HG03280 (cell line): ENCODE measurements around the gene SKI.

Experiments
- ATAC-seq: cut with Tn5 transposase; IDR thresholded peaks from one replicate; pipeline ENCODE4 v1.9.1; 2021; ENCODE audit warnings: mild to moderate bottlenecking, moderate library complexity; ENCODE audit not compliant: unreplicated experiment

SKI gene

GRCh38 chr1:2303781-2304180, 75.7 kb downstream of the SKI start:
- ATAC-seq, result no peak

- no peak for ATAC-seq
These were observed 76.2 kb downstream of the SKI start for GRCh38 chr1:2304282-2304681.

- ATAC-seq, result no peak
These were observed 77.0 kb downstream of the SKI start for GRCh38 chr1:2304921-2305681.

GRCh38 chr1:2306151-2306978, 78.2 kb downstream of the SKI start:
- no peak for ATAC-seq

- no peak for ATAC-seq
These were observed 79.0 kb downstream of the SKI start for GRCh38 chr1:2307064-2307605.

GRCh38 chr1:2307972-2308371, 79.9 kb downstream of the SKI start:
- no peak for ATAC-seq

- ATAC-seq, result no peak
These were observed 80.7 kb downstream of the SKI start for GRCh38 chr1:2308844-2309243.

GRCh38 chr1:2310332-2311183, 82.4 kb downstream of the SKI start:
- no peak for ATAC-seq

GRCh38 chr1:2311184-2312032, 83.3 kb downstream of the SKI start:
- no peak for ATAC-seq

GRCh38 chr1:2312160-2312514, 84.0 kb downstream of the SKI start:
- no peak for ATAC-seq

GRCh38 chr1:2312515-2313301, 84.6 kb downstream of the SKI start:
- ATAC-seq, result no peak

GRCh38 chr1:2313651-2314261, 85.6 kb downstream of the SKI start:
- no peak for ATAC-seq

- ATAC-seq, result no peak
These were observed 86.2 kb downstream of the SKI start for GRCh38 chr1:2314273-2314802.

GRCh38 chr1:2314803-2315673, 86.9 kb downstream of the SKI start:
- ATAC-seq, result no peak

- ATAC-seq, result no peak
These were observed 87.7 kb downstream of the SKI start for GRCh38 chr1:2315674-2316450.

- ATAC-seq, result no peak
These were observed 88.4 kb downstream of the SKI start for GRCh38 chr1:2316451-2316961.
